Kidney glomerular epithelial cell (primary cell): ENCODE data around the gene FPGT.
A peak's percentile ranks its signal among the peaks of the same experiment; 100 is the strongest.
"Not testable (repeated sequence)": the region's sequence is repeated elsewhere in the genome, so short reads cannot be mapped to it uniquely, and the experiment has no call there.

ENCODE experiments used
- DNase-seq: peaks from one replicate; lab custom pipeline; 2025; lab: John Stamatoyannopoulos, UW

FPGT gene

GRCh38 chr1:74197657-74198552 lies at the start of gene FPGT, which contains the start of gene LRRIQ3:
Gene FPGT, plus strand, starts transcription at chr1:74198242. Its CDS starts 37 bp downstream, at chr1:74198279.
Gene LRRIQ3, minus strand, starts transcription at chr1:74198176. Its CDS starts 14,492 bp downstream, at chr1:74183684.
- peak; percentile 97 for DNase-seq

- DNase-seq, result no peak
Observed at GRCh38 chr1:74160046-74160445, 38.0 kb upstream of the FPGT start.

- no peak for DNase-seq
Observed at GRCh38 chr1:74161497-74161896, 36.5 kb upstream of the FPGT start.

GRCh38 chr1:74162333-74162732 lies 35.7 kb upstream of the FPGT start:
- DNase-seq, result no peak

GRCh38 chr1:74174423-74174822 lies 23.6 kb upstream of the FPGT start:
- DNase-seq, result not testable (repeated sequence)

- DNase-seq, result no peak
Observed at GRCh38 chr1:74180490-74180889, 17.6 kb upstream of the FPGT start.

GRCh38 chr1:74193908-74194307 lies 4.1 kb upstream of the FPGT start:
- peak; percentile 11 for DNase-seq

GRCh38 chr1:74195339-74195738 lies 2.7 kb upstream of the FPGT start:
- DNase-seq, result no peak

GRCh38 chr1:74197255-74197654 lies 787 bp upstream of the FPGT start:
- DNase-seq, result no peak

GRCh38 chr1:74199504-74199903 lies 1.5 kb downstream of the FPGT start:
- DNase-seq, result no peak

GRCh38 chr1:74205266-74205665 lies 7.2 kb downstream of the FPGT start:
- no peak for DNase-seq

- DNase-seq, result no peak
Observed at GRCh38 chr1:74215229-74215628, 17.2 kb downstream of the FPGT start.

- no peak for DNase-seq
Observed at GRCh38 chr1:74222701-74223100, 24.7 kb downstream of the FPGT start.

GRCh38 chr1:74223453-74223852 lies 25.4 kb downstream of the FPGT start:
- no peak for DNase-seq

GRCh38 chr1:74235153-74235552 lies 37.1 kb downstream of the FPGT start, which contains the start of gene TNNI3K:
Gene TNNI3K, plus strand, starts transcription at chr1:74235387. Its CDS starts 65 bp downstream, at chr1:74235452.
- no peak for DNase-seq

- DNase-seq, result no peak
Observed at GRCh38 chr1:74236440-74236839, 38.4 kb downstream of the FPGT start.

GRCh38 chr1:74237035-74237434 lies 39.0 kb downstream of the FPGT start:
- DNase-seq, result no peak

- DNase-seq, result no peak
Observed at GRCh38 chr1:74237787-74238186, 39.7 kb downstream of the FPGT start.

- DNase-seq, result no peak
Observed at GRCh38 chr1:74245168-74245772, 47.2 kb downstream of the FPGT start.

- peak; percentile 70 for DNase-seq
Observed at GRCh38 chr1:74246315-74246714, 48.3 kb downstream of the FPGT start.

GRCh38 chr1:74247881-74248528 lies 50.0 kb downstream of the FPGT start:
- DNase-seq, result no peak

- DNase-seq, result not testable (repeated sequence)
Observed at GRCh38 chr1:74253243-74253824, 55.3 kb downstream of the FPGT start.
